Right lobe of liver (tissue), 4 donors: ENCODE results near the gene NRSN2.

ENCODE experiments used
- CTCF ChIP-seq, 4 donors: fragments of 200-600 bp in 3 of 4; fragments of 450-650 bp in 1 of 4; IDR thresholded peaks; one replicate each; pipeline versions ENCODE4 v1.5.1 to v1.8.0; 2016 to 2022; ENCODE audit warnings: antibody characterized with exemption in 4 of 4, mild to moderate bottlenecking in 2 of 4
- POLR2A ChIP-seq: fragments of 450-650 bp; IDR thresholded peaks from one replicate; pipeline ENCODE4 v1.6.1; 2017; ENCODE audit warnings: antibody characterized with exemption, mild to moderate bottlenecking
- donor health status: DM: no; HTN: no; CAD: no.
- donor health status: DM: no; HTN: no; CAD: no.
- donor health status: DM: no; HTN: yes; CAD: no.

- TF ChIP-seq CTCF (IDR thresholded peaks at IDR 0.05): no peak
- no peak for TF ChIP-seq POLR2A
Measured at GRCh38 chr20:305745-306144, 41.2 kb upstream of the NRSN2 start.
